HG03520 (cell line): Measurements from ENCODE around the gene NCOA6.
A peak's percentile ranks its signal among the peaks of the same experiment; 100 is the strongest.

Experiments
- ATAC-seq: cut with Tn5 transposase; IDR thresholded peaks from one replicate; pipeline ENCODE4 v1.9.1; 2021; ENCODE audit warnings: mild to moderate bottlenecking, moderate library complexity; ENCODE audit not compliant: unreplicated experiment

The NCOA6 gene

GRCh38 chr20:34825530-34826362 is at the start of gene NCOA6:
NCOA6 (minus strand) TSS chr20:34825651; CDS start chr20:34782355, 43,296 bp downstream.
- peak; percentile 51 for ATAC-seq

GRCh38 chr20:34874094-34874654 is 48.7 kb upstream of the NCOA6 start:
- ATAC-seq: no peak

GRCh38 chr20:34873583-34874093 is 48.2 kb upstream of the NCOA6 start:
- ATAC-seq: no peak

- peak; percentile 45 for ATAC-seq
Observed at GRCh38 chr20:34872622-34873224, 47.3 kb upstream of the NCOA6 start, which contains the start of gene GGT7. GGT7 (minus strand) TSS chr20:34872856; CDS start chr20:34872815, 41 bp downstream.

- ATAC-seq: no peak
Observed at GRCh38 chr20:34871966-34872621, 46.6 kb upstream of the NCOA6 start.

- no peak for ATAC-seq
Observed at GRCh38 chr20:34871320-34871926, 46.0 kb upstream of the NCOA6 start.

- no peak for ATAC-seq
Observed at GRCh38 chr20:34864216-34864615, 38.8 kb upstream of the NCOA6 start.

- ATAC-seq: no peak
Observed at GRCh38 chr20:34863421-34863965, 38.0 kb upstream of the NCOA6 start.

GRCh38 chr20:34862724-34863123 is 37.3 kb upstream of the NCOA6 start:
- no peak for ATAC-seq

- ATAC-seq: no peak
Observed at GRCh38 chr20:34861386-34862084, 36.1 kb upstream of the NCOA6 start.

- ATAC-seq: no peak
Observed at GRCh38 chr20:34859826-34860545, 34.5 kb upstream of the NCOA6 start.

GRCh38 chr20:34859367-34859766 is 33.9 kb upstream of the NCOA6 start:
- ATAC-seq: no peak

GRCh38 chr20:34852298-34852697 is 26.8 kb upstream of the NCOA6 start:
- ATAC-seq: no peak

- ATAC-seq: no peak
Observed at GRCh38 chr20:34850969-34851368, 25.5 kb upstream of the NCOA6 start.

GRCh38 chr20:34849778-34850177 is 24.3 kb upstream of the NCOA6 start:
- no peak for ATAC-seq

GRCh38 chr20:34848597-34848996 is 23.1 kb upstream of the NCOA6 start:
- no peak for ATAC-seq

- no peak for ATAC-seq
Observed at GRCh38 chr20:34843421-34843820, 18.0 kb upstream of the NCOA6 start.

- ATAC-seq: no peak
Observed at GRCh38 chr20:34842143-34842542, 16.7 kb upstream of the NCOA6 start.

- no peak for ATAC-seq
Observed at GRCh38 chr20:34834459-34834893, 9.0 kb upstream of the NCOA6 start.
